Measurements from ENCODE around the gene BST2.

The BST2 gene, protein sequence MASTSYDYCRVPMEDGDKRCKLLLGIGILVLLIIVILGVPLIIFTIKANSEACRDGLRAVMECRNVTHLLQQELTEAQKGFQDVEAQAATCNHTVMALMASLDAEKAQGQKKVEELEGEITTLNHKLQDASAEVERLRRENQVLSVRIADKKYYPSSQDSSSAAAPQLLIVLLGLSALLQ

DNA sequence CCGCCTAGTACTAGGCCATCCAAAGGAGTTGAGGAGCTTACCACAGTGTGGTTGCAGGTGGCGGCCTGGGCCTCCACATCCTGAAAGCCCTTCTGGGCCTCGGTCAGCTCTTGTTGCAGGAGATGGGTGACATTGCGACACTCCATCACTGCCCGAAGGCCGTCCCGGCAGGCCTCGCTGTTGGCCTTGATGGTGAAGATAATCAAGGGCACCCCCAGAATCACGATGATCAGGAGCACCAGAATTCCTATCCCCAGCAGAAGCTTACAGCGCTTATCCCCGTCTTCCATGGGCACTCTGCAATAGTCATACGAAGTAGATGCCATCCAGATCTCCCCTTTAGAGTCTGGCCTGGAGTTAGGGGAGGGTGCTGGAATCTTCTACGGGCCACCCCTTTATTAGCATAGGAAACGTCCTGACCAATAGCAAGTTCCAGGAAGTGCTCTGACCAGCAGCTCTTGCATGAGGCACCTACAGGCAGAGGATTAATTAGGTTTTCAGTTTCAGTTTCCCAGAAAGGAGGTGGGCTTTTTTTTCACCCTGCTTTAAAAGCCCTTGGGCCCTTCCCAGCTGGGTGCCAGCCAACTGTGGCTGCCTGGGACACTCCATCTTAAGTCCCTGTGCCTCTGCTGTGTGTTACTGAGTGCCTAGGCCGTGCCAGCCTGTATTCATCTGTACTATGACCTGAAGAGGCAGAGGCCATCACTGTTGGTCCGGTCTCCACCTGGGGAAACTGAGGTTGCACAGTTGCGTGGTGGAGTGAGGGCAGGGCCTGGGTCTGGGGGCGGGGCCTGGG lies at the start of gene BST2:
BST2 (minus strand) TSS at position 381 of the 796 bp plus-strand sequence; CDS start at position 326, 55 bp downstream.
- DNase-seq, result peak; percentile 91

DNA sequence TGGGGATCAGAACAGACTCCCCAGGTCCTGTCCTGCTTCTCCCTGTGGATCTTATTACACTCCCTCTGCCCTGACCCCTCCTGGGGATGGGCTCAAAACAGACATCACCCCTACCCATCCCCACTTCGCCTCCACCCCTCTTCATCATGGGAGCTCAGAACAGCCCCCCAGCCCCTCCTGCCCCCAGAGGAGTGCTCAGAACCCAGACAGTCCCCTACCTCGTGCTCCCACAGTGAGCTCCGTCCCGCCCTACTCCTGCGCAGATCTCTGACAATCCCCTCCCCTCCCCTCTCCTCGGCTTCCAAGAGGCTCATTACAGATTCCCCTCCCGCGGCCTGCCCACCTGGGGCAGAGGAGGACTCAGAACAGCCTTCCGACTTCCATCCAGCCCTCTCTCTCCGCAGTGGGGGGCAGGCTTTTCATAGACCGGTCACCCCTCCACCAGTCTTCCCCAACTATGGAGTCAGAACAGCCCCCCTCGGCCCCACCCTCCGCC lies 49.2 kb upstream of the BST2 start:
- DNase-seq, result no peak

DNA sequence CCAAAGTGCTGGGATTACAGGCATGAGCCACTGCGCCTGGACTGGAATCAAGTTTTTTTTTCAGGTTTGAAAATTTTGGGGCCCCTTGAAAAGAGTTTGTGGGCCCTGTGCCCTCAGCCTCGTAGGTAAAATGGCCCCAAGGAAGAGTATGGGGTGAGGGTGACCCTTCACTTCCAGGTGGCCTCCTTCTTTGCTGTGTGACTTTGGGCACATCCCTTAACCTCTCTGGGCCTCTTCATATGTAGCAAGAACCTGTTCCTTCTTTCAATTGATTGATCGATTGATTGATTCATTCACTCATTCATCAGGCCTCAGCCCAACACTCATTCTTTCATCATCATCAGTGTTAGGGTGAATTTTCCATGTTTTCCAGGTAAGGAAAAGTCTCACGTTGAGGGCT lies 46.4 kb upstream of the BST2 start:
- DNase-seq, result no peak

DNA sequence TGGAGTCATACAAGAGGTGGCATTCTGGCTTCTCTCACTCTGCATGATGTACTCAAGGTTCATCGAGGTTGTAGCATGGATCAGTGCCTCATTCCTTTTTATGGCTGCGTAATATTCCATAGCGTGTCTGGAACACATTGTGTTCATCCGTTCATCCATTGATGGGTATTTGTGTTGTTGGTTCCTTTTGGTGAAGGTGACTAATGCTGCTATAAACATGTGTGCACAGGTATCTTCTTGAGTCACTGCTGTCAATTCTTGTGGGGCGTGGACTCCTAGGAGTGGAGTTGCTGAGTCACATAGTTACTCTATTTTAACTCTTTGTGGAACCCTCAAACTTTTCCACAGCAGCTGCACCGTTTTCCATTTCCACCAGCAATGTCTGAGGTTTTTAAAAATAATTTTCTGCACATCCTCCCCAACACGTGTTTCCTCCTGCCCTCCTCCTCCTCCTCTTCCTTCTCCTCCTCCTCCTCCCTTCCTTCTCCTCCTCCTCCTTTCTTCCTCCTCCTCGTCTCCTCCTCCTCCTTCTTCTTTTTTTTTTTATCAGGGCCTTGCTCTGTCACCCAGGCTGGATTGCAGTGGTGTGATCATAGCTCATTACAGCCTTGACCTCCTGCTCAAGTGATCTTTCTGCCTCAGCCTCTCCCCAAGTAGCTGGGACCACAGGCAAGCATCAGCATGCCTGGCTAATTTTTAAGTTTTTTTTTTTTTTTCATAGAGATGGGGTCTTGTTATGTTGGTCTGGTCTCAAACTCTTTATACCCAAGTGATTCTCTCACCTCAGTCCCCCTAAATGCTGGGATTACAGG lies 45.0 kb upstream of the BST2 start:
- DNase-seq, result peak; percentile 48

DNA sequence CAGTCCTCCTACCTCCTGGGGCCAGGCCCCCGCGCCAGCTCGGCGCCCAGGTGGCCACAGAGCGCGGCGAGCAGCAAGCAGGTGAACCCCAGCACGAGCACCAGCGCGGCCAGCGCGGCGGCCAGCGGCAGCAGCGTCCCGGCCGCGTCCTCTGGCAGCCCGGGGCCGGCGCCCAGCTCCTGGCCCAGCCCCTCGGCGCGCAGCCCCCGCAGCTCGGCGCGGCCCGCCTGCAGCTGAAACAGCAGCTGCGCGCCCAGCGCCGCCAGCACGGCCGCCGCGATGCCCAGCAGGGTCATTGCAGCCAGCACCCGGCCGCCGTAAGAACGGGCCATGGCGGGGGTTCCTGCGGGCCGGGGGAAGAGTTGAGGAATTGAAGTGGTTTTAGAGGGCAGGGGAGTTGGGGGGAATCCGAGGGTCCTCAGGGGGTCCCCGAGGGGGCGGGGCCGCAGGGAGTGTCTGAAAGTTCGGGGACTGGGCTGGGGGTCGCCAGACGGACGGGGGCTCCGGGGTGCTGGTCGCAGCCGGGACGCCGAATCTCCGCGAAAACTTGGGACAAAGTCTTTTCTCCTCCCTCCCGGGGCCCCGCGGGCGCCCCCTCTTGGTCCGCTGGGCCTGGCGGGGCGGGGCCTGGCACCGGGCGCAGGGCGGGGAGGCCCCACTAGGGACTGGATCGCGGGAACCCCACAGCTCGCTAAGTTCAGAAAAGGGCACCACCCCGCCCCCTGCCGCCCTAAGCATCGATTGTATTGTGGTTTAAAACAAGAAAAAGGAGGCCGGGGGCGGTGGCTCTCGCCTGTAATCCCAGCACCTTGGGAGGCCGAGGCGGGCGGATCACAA lies 42.9 kb upstream of the BST2 start, which contains the start of gene TMEM221:
TMEM221 (minus strand) TSS at position 538 of the 837 bp plus-strand sequence; CDS start at position 332, 206 bp downstream.
- DNase-seq, result peak; percentile 40

DNA sequence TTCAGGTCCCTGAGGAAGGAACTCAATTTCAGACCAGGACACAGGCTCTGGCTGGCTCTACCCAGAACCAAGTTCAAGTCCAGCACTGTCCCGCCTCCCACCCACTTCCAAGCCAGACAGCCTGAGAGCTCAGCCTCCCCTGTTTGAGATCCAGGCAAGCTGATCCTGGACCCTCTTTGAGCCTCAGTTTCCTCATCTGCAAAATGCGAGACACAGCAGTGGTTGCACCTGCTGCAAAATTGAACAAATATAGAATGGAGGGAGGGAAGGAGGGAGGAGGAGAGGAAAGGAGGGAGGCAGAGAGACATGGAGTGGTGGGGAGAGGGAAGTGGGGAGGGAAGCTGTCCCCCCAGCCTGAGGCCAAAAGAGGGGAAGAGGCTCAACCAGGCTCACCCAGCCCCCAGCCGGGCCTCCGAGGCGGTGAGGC lies 42.3 kb upstream of the BST2 start:
- no peak for DNase-seq

DNA sequence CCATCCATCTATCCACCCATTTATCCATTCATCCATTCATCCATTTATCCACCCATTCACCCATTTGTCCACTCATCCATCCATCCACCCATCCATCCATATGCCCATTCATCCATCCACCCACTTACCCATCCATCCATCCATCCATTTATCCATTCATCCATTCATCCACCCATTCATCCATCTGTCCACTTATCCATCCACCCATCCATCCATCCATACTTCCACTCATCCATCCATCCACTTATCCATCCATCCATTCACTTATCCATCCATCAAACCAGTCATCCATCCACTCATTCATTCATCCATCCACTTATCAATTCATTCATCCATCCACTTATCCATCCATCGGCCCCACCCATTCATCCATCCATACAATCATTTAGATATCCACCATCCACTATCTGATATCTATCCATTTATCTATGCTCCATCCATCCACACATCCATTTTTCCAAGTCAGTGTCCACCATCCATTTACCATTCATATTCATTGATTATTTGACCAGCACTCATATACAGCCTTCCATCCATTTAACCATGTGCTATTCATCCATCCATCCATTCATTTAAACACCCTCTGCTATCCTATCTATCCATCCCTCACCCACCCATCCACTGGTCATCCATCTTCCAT lies 40.2 kb upstream of the BST2 start:
- DNase-seq, result no peak

DNA sequence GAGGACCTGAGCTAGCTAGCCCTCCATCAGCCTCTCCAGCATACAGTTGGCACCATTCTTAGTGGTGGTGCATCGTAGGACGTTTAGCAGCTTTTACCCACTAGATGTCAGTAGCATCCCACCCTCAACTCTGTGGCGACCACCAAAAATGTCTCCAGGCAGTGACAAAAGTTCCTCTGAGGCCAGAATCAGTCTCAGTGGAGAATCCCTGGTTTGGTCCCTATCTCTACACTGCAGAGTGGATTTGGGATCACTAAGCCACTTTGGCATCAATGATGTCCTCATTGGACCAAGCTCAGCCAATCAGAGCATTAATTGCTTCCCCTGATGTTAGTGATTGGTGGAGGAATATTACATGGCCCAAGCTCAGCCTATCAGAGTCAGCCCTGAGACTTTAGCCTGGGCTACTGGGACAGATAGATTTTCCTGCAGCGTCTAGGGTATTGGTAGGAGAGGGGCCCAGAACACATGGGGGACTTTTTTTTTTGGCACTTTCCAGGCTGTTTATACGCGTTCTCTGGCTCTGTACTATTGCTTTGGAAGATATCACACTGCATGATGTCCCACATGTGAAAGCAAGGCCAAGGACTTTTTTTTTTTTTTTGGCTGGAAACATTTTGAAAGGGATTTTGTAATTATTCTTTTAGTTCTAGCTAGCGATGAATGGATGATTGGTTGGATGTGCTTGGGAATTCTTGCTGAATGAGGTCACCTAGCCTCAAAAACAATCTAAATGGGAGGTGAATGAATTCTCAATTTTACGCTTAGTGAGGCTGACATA lies 36.0 kb upstream of the BST2 start:
- DNase-seq, result peak; percentile 35

DNA sequence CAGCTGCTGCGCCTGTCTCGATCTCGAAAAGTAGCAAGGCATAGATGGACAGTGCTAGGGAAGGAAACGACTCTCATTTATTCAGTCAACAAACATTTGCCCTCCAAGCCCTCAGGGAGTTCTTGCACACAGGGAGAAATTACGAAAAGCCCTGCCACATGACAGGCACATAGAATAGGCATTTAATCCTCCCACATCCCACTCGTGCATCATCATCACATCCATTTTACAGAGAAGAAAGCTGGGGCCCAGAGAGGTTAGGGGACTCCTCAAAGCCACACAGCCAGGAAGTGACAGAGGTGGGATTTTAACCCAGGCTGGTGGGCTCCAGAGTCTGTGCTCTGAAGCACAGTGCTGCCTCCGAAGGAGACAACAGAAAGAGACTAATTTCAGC lies 31.4 kb upstream of the BST2 start:
- no peak for DNase-seq

DNA sequence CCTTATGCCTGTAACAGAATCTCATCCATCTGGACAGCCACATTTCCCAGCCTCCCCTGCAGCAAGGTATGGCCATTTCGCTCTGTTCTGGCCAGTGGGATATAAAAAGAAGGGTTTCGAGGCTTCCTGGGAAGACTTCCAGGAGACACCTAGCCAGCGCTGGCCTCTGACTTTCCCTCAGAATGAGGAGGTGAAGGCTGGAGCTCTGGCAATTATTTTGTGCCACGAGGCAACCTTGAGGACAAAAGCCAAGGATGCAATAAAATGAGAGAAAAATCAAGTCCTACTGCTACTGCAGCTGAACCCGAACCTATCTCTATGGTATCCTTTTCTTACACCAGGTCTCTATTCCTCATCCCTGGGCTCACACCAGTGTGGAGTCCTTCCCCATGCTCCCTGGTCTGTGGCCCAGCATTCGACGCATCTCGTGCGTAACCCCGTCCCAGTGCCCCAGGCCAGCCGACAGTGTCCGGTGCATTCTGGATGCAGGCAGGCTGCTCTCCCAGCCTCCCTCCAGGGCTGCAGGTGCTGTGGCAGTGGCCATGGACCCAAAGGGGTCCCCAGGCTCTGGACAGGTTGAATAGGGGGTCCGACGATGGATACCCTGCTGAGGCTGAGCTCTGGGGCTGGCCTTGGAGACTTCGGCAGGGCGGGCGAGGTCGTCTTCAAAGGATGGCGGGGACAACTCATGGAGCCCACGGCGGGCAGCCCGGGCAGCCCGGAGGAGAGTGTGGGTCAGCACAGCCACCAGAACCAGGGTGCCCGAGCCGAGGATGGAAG lies 30.9 kb upstream of the BST2 start:
- DNase-seq, result no peak

DNA sequence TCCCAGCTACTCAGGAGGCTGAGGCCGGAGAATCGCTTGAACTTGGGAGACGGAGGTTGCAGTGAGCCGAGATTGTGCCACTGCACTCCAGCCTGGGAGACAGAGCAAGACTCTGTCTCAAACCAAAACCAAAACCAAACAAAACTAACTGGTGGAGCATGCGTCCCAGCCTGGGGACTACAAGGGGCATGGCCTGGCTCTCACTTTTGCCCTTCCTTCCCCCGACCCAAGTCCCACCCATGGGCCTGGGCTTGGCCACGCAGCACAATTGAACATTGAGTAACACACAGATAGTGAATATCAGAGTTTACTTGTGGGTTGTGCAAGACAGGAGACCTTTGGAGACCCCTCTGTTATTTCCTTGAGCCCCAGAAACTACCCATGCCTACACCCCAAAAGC lies 29.8 kb upstream of the BST2 start:
- DNase-seq, result no peak

DNA sequence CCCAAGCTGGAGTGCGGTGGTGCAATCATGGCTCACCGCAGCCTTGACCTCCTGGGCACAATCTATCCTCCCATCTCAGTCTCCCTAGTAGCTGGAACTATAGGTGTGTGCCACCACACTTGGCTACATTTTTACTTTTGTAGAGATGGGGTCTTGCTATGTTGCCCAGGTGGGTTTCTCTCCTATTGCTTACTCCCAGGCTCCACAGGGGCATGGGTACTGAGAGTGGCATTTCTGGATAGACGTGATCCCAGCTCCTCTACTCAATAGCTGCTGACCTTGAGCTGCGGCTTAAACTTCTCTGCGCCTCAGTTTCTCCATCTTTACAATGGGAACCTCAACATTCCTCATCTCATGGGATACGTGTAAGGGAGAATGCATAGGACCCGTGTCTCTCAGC lies 26.0 kb upstream of the BST2 start:
- no peak for DNase-seq

DNA sequence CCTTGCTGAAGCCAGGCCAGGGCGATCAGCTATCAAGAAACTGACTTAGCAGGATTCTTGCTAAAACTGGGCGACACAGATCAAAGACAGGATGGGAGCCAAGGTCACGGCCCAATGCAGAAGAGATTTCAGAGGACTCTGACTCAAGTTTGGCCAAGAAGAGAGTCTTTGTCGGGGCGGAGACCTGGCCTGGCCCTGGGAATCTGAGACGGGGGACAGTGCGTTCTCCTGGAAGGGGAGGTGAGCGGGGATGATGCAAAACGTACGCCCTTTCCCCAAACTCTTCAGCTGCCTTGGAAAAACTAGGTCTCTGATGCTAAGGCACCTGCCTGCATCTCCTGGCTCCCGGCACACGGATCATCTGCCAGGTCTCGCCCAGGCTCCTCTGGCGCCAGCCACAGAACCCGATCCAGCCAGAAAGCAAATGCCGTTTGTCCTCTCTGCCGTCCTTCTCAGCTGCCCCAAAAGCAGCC lies 24.2 kb upstream of the BST2 start:
- no peak for DNase-seq

DNA sequence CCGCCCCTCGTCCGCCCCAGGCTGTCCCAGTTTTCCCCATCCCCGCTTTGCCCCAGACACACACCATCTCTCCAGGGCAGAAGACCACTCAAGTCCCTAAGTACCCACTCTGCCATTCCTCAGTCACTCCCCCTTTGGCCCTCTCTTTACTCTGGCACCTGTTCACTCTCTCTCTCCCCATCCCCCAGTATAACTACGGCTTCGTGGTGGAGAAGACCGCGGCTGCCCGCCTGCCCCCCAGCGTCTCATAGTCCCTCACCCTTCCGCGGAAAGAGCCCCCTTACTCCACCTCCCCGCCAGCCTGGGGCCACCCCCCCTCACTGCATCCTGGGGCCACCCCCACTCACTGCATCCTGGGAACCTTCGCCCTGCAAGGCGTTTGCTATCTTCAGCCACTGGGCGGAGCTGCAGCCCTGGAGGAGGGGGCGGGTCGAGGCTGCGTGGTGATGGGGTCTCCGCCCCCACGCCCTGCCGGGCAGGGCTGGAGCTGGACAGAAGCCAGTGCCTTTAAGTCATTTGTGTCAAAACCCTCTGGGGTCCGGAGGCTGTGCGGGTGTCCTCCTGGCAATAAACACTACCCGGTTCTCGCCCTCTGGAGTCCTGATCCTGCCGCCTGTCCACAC lies 19.4 kb upstream of the BST2 start:
- peak; percentile 73 for DNase-seq

DNA sequence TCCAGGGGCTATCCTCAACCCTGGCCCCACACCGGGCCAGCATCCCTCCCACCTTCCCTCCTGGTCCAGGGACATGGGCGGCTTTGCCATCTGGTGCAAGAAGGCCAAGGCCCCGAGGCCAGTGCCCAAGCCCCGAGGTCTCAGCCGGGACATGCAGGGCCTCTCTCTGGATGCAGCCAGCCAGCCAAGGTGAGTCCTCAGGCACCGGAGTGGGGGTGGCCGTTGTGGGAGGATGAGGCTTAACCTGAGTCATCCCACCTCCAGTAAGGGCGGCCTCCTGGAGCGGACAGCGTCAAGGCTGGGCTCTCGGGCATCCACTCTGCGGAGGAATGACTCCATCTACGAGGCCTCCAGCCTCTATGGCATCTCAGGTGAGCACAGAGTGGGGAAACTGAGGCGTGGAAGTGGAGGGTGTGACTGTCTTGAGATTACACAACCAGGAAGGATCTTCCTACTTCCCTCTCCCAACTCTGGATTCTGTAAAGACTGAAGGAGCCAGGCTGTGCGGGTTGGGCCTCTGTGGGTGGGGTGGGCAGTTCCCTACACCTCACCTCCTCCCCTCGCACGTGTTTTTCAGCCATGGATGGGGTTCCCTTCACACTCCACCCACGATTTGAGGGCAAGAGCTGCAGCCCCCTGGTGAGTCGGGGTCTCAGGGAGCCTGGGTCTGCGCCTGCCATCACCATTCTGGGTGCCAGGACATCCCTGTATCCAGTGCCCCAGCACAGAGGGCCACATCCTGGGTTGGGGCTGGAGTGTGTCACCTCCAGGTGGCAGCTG lies 18.2 kb upstream of the BST2 start:
- no peak for DNase-seq

DNA sequence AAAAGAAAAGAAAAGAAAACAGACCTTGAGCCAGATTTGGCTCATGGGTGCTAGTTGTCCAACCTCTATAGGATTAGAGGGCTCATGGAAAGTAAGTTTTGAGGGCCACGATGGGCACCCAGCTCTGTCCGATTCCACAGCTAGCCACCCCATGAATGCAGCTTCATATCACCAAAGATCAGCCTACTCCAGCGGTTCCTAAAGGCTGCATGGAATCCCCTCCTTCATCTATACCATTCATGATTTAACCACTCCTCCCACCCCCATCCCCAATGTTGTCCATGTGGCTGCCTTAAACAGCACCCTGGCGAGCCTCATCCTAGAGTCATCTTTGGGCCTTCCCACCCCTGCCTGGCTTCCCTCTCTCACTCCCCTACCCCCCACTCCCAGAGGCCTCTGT lies 16.5 kb upstream of the BST2 start:
- no peak for DNase-seq

DNA sequence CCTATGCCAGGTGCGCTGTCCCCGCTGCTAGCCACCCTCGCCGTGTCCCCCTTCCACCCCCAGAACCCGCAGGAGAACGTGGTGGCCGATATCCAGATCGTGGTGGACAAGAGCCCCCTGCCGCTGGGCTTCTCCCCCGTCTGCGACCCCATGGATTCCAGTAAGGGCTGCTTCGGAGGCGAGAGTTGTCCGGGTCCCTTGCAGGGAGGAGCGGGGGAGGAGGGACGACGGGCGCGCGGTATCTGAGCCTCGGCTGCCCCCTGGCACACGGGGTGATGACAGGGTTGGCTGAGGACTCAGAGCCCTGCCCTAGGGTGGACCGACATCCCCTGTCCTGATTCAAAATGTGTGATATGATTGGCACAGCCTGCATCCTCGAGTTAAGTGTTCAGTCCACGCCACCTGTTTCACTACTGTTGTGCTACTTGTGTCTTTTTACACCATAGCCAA lies 15.1 kb upstream of the BST2 start:
- DNase-seq, result peak; percentile 77

DNA sequence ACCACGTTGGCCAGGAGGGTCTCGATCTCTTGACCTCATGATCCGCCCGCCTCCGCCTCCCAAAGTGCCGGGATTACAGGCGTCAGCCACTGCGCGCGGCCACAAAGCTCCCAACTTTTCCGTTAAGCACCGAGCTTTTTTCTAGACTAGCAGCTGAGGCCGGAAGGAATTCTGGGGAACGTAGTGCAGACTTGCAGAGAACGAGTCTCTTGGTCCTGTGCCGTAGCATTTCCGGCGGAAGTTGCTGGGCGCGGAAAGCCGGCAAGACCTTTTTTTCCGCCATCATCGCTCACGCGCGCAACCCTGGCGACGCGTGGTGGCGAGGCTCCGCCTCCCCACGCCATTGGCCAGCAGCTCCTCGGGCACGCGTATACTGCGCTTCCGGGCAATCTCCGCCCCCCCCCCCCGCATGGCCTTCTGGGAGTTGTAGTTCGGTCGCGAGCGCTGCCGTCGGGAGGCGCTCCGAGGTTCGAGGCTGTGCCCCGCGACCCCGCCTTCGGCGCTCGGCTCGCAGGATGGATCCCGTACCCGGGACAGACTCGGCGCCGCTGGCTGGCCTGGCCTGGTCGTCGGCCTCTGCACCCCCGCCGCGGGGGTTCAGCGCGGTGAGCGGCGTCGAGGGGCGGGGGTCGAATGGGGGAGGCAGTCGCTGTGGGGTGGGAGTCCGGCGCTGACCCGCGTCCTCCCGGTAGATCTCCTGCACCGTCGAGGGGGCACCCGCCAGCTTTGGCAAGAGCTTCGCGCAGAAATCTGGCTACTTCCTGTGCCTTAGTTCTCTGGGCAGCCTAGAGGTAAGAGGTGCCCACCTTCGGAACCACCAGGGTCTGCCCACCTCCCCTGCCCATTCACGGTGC lies 14.4 kb upstream of the BST2 start, which contains the start of gene MVB12A:
MVB12A (plus strand) TSS at position 427 of the 854 bp plus-strand sequence; CDS start at position 516, 89 bp downstream.
- peak; percentile 99 for DNase-seq
